OCI-LY3 (cell line): ENCODE measurements around the gene ERC2.

ENCODE experiments used
- H2AFZ ChIP-seq: fragments of 200-600, 300-600 bp; shearing (Covaris generic); 2 replicates; pipeline ENCODE4 v1.6.0; 2014; ENCODE audit warnings: antibody characterized with exemption, low read depth, low read length
- H3K27ac ChIP-seq: fragments of 200-600, 300-600 bp; sonication (generic); 2 replicates; pipeline ENCODE4 v1.5.1; 2014; ENCODE audit warnings: mild to moderate bottlenecking, low read length, moderate library complexity, mixed read lengths
- H3K27me3 ChIP-seq: fragments of 200-600, 300-600 bp; sonication (generic); 2 replicates; pipeline ENCODE4 v1.6.1; 2014; ENCODE audit warnings: low read depth, low read length, mixed read lengths
- H3K36me3 ChIP-seq: fragments of 200-600, 300-600 bp; sonication (generic); replicated peaks from 2 replicates; pipeline ENCODE3; 2014; ENCODE audit warnings: low read depth, low read length, mixed read lengths
- H3K4me1 ChIP-seq: fragments of 300-600, 200-600 bp; sonication (generic); 2 replicates; pipeline ENCODE4 v1.6.1; 2014; ENCODE audit warnings: low read length, mixed read lengths
- H3K4me2 ChIP-seq: fragments of 200-600, 300-600 bp; sonication (generic); 2 replicates; pipeline ENCODE4 v1.6.1; 2014; ENCODE audit warnings: low read length, mixed read lengths
- H3K4me3 ChIP-seq: fragments of 300-600, 200-600 bp; sonication (generic); 2 replicates; pipeline ENCODE4 v1.5.1; 2014; ENCODE audit warnings: antibody characterized with exemption, mild to moderate bottlenecking, low read length, moderate library complexity
- H3K79me2 ChIP-seq: fragments of 300-600, 200-600 bp; shearing (Covaris generic); 2 replicates; pipeline ENCODE4 v1.6.1; 2014; ENCODE audit warnings: mild to moderate bottlenecking, low read length, mixed read lengths
- H3K9ac ChIP-seq: fragments of 300-600, 200-600 bp; shearing (Covaris generic); 2 replicates; pipeline ENCODE4 v1.6.0; 2014; ENCODE audit warnings: mild to moderate bottlenecking, low read length, moderate library complexity
- H3K9me3 ChIP-seq: fragments of 200-600, 300-600 bp; shearing (Covaris generic); 2 replicates; pipeline ENCODE4 v1.6.1; 2014; ENCODE audit warnings: low read length, mixed read lengths; ENCODE audit not compliant: insufficient read depth
- H4K20me1 ChIP-seq: fragments of 200-600, 300-600 bp; sonication (generic); 2 replicates; pipeline ENCODE4 v1.6.1; 2016; ENCODE audit warnings: low read length, mixed read lengths; ENCODE audit not compliant: insufficient read depth
- EZH2phosphoT487 ChIP-seq: fragments of 200-600 bp; shearing (Covaris generic); IDR thresholded peaks from 2 replicates; pipeline ENCODE4 v1.6.1; 2018; ENCODE audit warnings: antibody characterized with exemption, mixed run types, low read depth
- TF ChIP-seq, protein P1 (sequence below): fragments of 200-600, 300-600 bp; sonication (generic); IDR thresholded peaks from 2 replicates; pipeline ENCODE4 v1.5.1; 2014; ENCODE audit warnings: antibody characterized with exemption, low read length, low read depth

Gene ERC2

DNA sequence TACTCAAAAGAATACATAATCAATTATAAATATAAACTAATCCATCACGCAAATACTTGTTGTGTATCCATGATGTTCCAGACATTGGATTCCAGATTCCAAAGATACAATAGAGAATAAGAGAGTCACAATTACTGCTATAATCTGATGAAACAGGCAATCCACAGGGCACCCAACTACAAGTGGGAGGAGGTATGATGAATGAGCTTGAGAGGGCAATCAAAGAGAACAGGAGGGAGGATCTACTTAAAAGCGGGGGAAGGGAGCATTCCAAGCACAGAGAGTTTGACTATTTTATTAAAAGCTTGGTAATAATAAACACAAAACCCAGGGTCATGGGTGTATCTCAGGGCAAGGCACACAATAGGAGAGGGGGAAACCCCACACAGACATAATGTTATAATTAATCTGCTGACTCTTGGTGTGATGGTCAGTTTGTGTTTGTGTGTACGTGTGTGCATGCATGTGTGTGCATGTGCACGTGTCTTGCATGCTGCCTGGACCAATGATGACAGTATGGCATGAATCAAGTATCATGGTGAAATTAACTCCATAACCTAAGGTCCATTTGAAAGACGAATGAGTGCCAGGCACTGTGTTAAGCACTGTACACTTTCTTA lies 655.8 kb downstream of the ERC2 start:
- Histone ChIP-seq H3K4me3 (no peak overlapping the region), H3K4me2 (no peak overlapping the region), H3K27me3 (peaks cover 3% of the 10 kb centered on the region; the same call in 1 of the 2 replicates), H3K27ac (no peak overlapping the region), H4K20me1 (no peaks in the 10 kb centered on the region), H3K9me3 (no peaks in the 10 kb centered on the region), H3K36me3 (no peaks in the 10 kb centered on the region), H3K4me1 (peaks cover 16% of the 10 kb centered on the region), H3K9ac (no peak overlapping the region), H3K79me2 (no peaks in the 10 kb centered on the region), H2AFZ (no peak overlapping the region)
- TF ChIP-seq EZH2phosphoT487: no peak
- TF ChIP-seq, protein P1, sequence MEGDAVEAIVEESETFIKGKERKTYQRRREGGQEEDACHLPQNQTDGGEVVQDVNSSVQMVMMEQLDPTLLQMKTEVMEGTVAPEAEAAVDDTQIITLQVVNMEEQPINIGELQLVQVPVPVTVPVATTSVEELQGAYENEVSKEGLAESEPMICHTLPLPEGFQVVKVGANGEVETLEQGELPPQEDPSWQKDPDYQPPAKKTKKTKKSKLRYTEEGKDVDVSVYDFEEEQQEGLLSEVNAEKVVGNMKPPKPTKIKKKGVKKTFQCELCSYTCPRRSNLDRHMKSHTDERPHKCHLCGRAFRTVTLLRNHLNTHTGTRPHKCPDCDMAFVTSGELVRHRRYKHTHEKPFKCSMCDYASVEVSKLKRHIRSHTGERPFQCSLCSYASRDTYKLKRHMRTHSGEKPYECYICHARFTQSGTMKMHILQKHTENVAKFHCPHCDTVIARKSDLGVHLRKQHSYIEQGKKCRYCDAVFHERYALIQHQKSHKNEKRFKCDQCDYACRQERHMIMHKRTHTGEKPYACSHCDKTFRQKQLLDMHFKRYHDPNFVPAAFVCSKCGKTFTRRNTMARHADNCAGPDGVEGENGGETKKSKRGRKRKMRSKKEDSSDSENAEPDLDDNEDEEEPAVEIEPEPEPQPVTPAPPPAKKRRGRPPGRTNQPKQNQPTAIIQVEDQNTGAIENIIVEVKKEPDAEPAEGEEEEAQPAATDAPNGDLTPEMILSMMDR: no peak

DNA sequence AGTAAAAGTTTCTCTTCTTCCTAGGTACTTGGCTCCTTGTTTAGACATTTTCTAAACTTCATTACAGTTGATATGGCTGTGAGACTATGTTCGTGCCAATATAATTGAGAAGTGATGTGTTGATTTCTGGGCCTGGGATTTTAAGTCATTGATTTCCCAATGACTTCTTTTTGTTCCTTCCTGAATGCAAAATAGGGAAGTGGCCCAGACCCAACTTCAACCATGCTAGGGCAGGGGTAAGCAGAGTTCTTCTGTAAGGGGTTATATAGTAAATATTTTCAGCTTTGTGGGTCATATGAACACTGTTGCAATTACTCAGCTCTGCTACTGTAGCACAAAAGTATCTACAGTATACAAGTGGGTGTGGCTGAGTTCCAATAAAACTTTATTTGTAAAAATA lies 661.1 kb downstream of the ERC2 start:
- H3K27ac ChIP-seq: no peak overlapping the region
- no peak overlapping the region for H3K9ac ChIP-seq
- no peaks in the 10 kb centered on the region for H3K36me3 ChIP-seq
- no peaks in the 10 kb centered on the region for H3K79me2 ChIP-seq
- no peak overlapping the region for H2AFZ ChIP-seq
- no peaks in the 10 kb centered on the region for H3K4me1 ChIP-seq
- no peaks in the 10 kb centered on the region for H3K27me3 ChIP-seq
- H3K4me3 ChIP-seq: no peak overlapping the region
- H3K4me2 ChIP-seq: no peak overlapping the region
- TF ChIP-seq, protein P1: no peak
- TF ChIP-seq EZH2phosphoT487: no peak
- H3K9me3 ChIP-seq: no peaks in the 10 kb centered on the region
- H4K20me1 ChIP-seq: no peaks in the 10 kb centered on the region

DNA sequence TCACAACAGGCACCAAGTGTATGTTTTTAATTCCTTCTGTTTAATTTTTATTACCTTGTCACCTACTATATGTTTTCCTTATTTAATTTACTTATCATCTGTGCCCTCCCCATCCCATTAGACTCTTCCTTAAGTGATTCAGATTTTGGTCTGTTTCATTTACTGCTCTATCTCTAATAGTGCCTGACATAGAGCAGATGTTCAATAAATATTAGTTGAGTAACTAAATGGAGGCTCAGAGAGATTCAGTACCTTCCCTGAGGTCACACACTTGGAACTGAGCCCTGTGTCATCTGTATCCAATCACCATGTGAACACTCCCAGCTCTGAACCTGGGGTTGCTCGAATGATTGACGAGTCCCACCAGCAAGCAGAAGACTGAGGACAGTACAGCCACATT lies 663.1 kb downstream of the ERC2 start:
- peaks cover 9% of the 10 kb centered on the region; the same call in 1 of the 2 replicates for H3K4me1 ChIP-seq
- H2AFZ ChIP-seq: no peak overlapping the region
- H3K36me3 ChIP-seq: no peaks in the 10 kb centered on the region
- H3K4me2 ChIP-seq: no peak overlapping the region
- no peak overlapping the region for H3K4me3 ChIP-seq
- no peak overlapping the region for H3K27ac ChIP-seq
- TF ChIP-seq EZH2phosphoT487: no peak
- TF ChIP-seq, protein P1: no peak
- no peaks in the 10 kb centered on the region for H3K79me2 ChIP-seq
- H3K27me3 ChIP-seq: no peaks in the 10 kb centered on the region
- H4K20me1 ChIP-seq: no peaks in the 10 kb centered on the region
- H3K9ac ChIP-seq: no peak overlapping the region
- H3K9me3 ChIP-seq: no peaks in the 10 kb centered on the region

DNA sequence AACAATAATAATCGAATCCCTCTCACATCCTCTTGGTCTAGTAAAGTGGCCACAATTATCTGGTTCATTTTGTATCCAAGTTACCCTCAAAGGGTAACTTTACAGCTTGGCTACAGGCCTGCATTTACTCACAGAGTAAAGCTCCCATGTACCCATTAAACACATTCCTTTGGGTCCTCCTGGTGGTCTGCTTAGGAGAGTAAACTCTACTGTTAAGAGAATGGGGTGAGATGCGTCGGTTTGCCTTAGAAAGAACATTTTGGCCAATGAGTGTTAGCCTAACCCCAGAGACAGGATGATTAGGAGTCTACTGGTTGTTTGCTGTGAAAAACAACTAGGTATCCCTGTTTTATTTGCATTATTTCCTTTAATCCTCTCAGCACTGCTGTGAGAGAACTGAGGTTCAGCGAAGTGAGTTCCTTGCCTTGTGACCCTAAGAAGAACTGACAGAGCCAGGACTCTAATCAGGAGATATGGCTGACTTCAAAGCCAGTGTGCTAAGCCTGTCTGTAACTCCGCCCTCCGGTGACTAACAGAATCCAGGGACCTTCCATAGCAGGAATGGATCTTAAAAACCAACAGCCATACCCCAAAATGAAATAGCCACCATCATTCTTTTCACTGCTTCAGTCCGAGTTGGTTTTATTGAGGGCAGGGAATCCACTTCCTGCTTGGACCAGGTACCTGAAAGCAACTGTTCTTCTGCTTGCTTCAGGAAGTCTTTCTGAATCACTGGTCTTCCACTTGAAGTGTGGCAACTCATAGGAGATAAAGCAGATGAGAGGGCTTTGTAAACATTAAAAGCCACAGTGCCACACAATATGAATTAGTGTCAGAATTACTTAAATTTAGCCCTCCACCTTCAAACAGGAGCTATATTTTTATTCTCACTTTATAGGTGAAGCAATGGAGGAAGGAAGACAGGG lies 663.8 kb downstream of the ERC2 start:
- Histone ChIP-seq H4K20me1 (no peaks in the 10 kb centered on the region), H3K9ac (no peak overlapping the region), H3K9me3 (no peaks in the 10 kb centered on the region), H3K4me1 (peaks cover 9% of the 10 kb centered on the region; the same call in 1 of the 2 replicates), H3K27me3 (no peaks in the 10 kb centered on the region), H3K36me3 (no peaks in the 10 kb centered on the region), H3K4me2 (no peak overlapping the region), H2AFZ (no peak overlapping the region), H3K79me2 (no peaks in the 10 kb centered on the region), H3K27ac (no peak overlapping the region), H3K4me3 (no peak overlapping the region)
- TF ChIP-seq, protein P1: no peak
- TF ChIP-seq EZH2phosphoT487: no peak
